Neural progenitor cell (in vitro differentiated cells): ENCODE data around the gene C1QTNF6.

ENCODE experiments used
- EZH2 ChIP-seq: fragments of 200-600 bp; sonication (generic); IDR thresholded peaks from 2 replicates; pipeline ENCODE4 v1.6.1; 2017; ENCODE audit warnings: antibody characterized with exemption, mild to moderate bottlenecking, moderate library complexity
- TF ChIP-seq, protein P1 (sequence below): fragments of 200-600 bp; sonication (generic); IDR thresholded peaks from 2 replicates; pipeline ENCODE4 v1.5.1; 2017; ENCODE audit warnings: antibody characterized with exemption, mild to moderate bottlenecking

DNA sequence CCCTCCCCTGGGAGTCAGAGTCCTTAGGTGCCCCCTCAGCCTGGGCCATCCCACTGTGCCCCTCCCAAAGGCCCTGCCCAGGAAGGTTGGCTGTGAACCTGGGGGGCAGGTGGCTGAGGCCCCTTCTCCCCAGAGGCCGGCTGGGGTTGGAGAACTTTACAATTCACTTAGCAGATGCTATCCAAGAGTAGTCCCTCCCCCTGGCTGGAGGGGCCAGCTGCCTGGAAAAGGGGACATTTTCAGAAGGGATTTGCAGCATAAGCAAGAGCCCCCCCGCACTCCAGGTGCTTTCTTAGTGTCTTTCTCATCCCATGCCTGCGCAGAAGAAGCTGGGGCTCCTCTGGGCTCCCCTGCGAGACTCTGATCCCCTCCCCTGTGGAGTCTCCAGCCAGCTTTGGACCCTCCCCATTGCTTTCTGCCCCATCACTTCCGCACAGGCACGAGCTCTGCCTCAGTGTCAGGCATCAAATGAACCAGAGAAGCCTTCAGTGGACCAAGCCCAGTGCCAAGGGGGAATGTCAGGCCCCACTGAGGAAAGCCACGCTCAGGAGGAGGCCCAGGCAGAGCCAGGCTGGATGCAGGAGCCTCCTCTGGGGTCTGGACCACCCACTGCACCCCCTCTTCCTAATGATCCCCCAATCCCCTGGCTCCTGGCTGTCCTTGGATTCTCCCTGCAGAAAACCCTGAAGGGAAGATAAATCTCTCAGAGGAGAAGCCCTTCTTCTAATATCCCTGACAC, 20.5 kb upstream of the C1QTNF6 start:
- TF ChIP-seq, protein P1, sequence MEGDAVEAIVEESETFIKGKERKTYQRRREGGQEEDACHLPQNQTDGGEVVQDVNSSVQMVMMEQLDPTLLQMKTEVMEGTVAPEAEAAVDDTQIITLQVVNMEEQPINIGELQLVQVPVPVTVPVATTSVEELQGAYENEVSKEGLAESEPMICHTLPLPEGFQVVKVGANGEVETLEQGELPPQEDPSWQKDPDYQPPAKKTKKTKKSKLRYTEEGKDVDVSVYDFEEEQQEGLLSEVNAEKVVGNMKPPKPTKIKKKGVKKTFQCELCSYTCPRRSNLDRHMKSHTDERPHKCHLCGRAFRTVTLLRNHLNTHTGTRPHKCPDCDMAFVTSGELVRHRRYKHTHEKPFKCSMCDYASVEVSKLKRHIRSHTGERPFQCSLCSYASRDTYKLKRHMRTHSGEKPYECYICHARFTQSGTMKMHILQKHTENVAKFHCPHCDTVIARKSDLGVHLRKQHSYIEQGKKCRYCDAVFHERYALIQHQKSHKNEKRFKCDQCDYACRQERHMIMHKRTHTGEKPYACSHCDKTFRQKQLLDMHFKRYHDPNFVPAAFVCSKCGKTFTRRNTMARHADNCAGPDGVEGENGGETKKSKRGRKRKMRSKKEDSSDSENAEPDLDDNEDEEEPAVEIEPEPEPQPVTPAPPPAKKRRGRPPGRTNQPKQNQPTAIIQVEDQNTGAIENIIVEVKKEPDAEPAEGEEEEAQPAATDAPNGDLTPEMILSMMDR: no peak
- no peak for TF ChIP-seq EZH2
